A673 (cell line): ENCODE data around the gene BHLHA9. TPM values are rescaled to one million over a fixed set of nuclear protein-coding genes. Genes with fewer than 3 reads are reported as not detected.

Experiments
- Bru-seq: library from RNA; stranded (reverse); fragments of 400-500 nt; gene quantifications from one replicate; lab custom pipeline; 2021; lab: Mats Ljungman, UMichigan
- BruChase-seq, 2 experiments: library from RNA; stranded (reverse); fragments of 400-500 nt; gene quantifications; one replicate each; lab custom pipeline; 2021; lab: Mats Ljungman, UMichigan
- BruUV-seq: library from RNA; stranded (reverse); fragments of 400-500 nt; replicated peaks from 2 replicates; lab custom pipeline; 2021; lab: Mats Ljungman, UMichigan
- CTCF ChIA-PET: fragments of 300-600 bp; sonication (Branson Sonifier 250); formaldehyde crosslinking; loops from one replicate; lab custom pipeline; 2022; ENCODE audit warnings: antibody characterized with exemption; lab: Charles Lee
- POLR2A ChIA-PET: fragments of 300-600 bp; sonication (Branson Sonifier 250); formaldehyde crosslinking; loops from one replicate; lab custom pipeline; 2022; ENCODE audit warnings: antibody characterized with exemption; ENCODE audit not compliant: low non-redundant PET; lab: Charles Lee
- DNase-seq: peaks from one replicate; pipeline ENCODE4 v3.0.0-alpha.2; 2015; ENCODE audit warnings: low spot score
- H3K27ac ChIP-seq: fragments of 200-600 bp; sonication (generic); 2 replicates; pipeline ENCODE4 v1.5.1; 2016; ENCODE audit warnings: mixed run types, low read depth, mild to moderate bottlenecking, mixed read lengths, antibody characterized with exemption, low read length; ENCODE audit not compliant: poor library complexity, severe bottlenecking
- H3K27me3 ChIP-seq: fragments of 200-600 bp; sonication (generic); replicated peaks from 2 replicates; pipeline ENCODE4 v1.6.1; 2017; ENCODE audit warnings: mixed run types, low read depth, mild to moderate bottlenecking, mixed read lengths, antibody characterized with exemption, low read length; ENCODE audit not compliant: insufficient read depth, poor library complexity
- H3K36me3 ChIP-seq: fragments of 200-600 bp; sonication (generic); 2 replicates; pipeline ENCODE4 v1.6.1; 2016; ENCODE audit warnings: mixed run types, mild to moderate bottlenecking, mixed read lengths, antibody characterized with exemption, low read length; ENCODE audit not compliant: insufficient read depth, poor library complexity, severe bottlenecking
- H3K4me1 ChIP-seq: fragments of 200-600 bp; sonication (generic); 2 replicates; pipeline ENCODE4 v1.6.1; 2017; ENCODE audit warnings: mixed run types, mild to moderate bottlenecking, mixed read lengths, antibody characterized with exemption, low read length; ENCODE audit not compliant: insufficient read depth, poor library complexity, severe bottlenecking
- H3K4me3 ChIP-seq: fragments of 200-600 bp; sonication (generic); 2 replicates; pipeline ENCODE4 v1.5.1; 2016; ENCODE audit warnings: low read depth, mixed run types, mild to moderate bottlenecking, mixed read lengths, low read length; ENCODE audit not compliant: poor library complexity, severe bottlenecking
- H3K9me3 ChIP-seq: fragments of 200-600 bp; sonication (generic); 2 replicates; pipeline ENCODE4 v1.6.1; 2016; ENCODE audit warnings: mixed run types, low read depth, mild to moderate bottlenecking, mixed read lengths, antibody characterized with exemption, low read length; ENCODE audit not compliant: poor library complexity, severe bottlenecking
- EZH2 ChIP-seq: fragments of 200-600 bp; sonication (generic); IDR thresholded peaks from 2 replicates; pipeline ENCODE4 v1.6.1; 2017; ENCODE audit warnings: borderline replicate concordance, low read depth, mild to moderate bottlenecking, mixed read lengths, antibody characterized with exemption, low read length; ENCODE audit not compliant: poor library complexity, severe bottlenecking
- intact Hi-C: fragments of 100-400 bp; cut with micrococcal nuclease; formaldehyde crosslinking; loops from one replicate; pipeline ENCODE4 v1.10.0; 2022; ENCODE audit not compliant: unreplicated experiment
- long read RNA-seq: library from polyadenylated mRNA; stranded (forward); transcript quantifications from one replicate; pipeline ENCODE4 v2.0.0, GENCODE V29; 2022
- total RNA-seq: library from RNA; stranded (reverse); gene quantifications from 2 replicates; pipeline ENCODE4 v1.2.3, GENCODE V29; 2021
- TF ChIP-seq, protein P1 (sequence below): fragments of 300-800, 200-600 bp; sonication (generic); conservative IDR thresholded peaks from 2 replicates; pipeline ENCODE4 v1.5.1; 2017; ENCODE audit warnings: low read depth, mild to moderate bottlenecking, antibody characterized with exemption, low read length, moderate library complexity, mixed read lengths

The BHLHA9 gene
- total RNA-seq: not detected in 2 replicates
- Bru-seq, nascent RNA: not detected
- BruChase-seq, experiment 1, labeled RNA remaining after a 2-hour chase: not detected
- not detected for BruChase-seq, experiment 2, labeled RNA remaining after a 6-hour chase
- long read RNA-seq: 0 reads

DNA sequence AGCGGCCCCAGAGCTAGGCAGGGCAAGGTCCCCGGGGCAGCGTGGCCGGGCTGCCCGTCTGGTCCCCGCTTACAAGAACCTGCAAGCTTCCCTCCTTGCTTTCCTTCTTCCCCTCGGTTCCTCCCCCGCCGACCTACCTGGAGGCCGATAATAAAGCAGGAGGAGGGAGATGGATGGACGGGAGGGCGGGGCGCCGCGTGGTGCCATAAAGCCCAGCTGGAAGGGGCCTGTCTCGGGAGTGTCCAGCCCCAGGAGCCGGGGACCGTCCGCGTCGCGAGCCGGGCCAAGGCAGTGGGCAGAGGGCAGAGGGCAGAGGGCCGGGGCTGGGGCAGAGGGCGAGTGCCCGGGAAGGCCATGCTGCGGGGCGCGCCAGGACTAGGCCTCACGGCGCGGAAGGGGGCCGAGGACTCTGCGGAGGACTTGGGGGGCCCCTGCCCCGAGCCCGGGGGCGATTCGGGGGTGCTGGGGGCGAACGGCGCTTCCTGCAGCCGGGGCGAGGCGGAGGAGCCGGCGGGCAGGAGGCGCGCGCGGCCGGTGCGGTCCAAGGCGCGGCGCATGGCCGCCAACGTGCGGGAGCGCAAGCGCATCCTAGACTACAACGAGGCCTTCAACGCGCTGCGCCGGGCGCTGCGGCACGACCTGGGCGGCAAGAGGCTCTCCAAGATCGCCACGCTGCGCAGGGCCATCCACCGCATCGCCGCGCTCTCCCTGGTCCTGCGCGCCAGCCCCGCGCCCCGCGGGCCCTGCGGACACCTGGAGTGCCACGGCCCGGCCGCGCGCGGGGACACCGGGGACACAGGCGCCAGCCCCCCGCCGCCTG lies at the start of gene BHLHA9:
TSS of gene BHLHA9 (plus strand) at position 235 of the 820 bp plus-strand sequence. CDS start at position 355, 120 bp downstream.
- no TSS peak for BruUV-seq
- H3K4me3 ChIP-seq: no peak within 1 kb of the TSS
- H3K36me3 ChIP-seq: no peaks in the 10 kb centered on the region
- TF ChIP-seq, protein P1, sequence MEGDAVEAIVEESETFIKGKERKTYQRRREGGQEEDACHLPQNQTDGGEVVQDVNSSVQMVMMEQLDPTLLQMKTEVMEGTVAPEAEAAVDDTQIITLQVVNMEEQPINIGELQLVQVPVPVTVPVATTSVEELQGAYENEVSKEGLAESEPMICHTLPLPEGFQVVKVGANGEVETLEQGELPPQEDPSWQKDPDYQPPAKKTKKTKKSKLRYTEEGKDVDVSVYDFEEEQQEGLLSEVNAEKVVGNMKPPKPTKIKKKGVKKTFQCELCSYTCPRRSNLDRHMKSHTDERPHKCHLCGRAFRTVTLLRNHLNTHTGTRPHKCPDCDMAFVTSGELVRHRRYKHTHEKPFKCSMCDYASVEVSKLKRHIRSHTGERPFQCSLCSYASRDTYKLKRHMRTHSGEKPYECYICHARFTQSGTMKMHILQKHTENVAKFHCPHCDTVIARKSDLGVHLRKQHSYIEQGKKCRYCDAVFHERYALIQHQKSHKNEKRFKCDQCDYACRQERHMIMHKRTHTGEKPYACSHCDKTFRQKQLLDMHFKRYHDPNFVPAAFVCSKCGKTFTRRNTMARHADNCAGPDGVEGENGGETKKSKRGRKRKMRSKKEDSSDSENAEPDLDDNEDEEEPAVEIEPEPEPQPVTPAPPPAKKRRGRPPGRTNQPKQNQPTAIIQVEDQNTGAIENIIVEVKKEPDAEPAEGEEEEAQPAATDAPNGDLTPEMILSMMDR: no peak
- H3K27ac ChIP-seq: no peak within 1 kb of the TSS
- H3K4me1 ChIP-seq: peaks cover 10% of the 10 kb centered on the region
- CTCF ChIA-PET: no interaction called here
- intact Hi-C loops: loop anchor here (5.0 kb wide), 1 partner anchor 247 kb away; the partner anchor contains the start of gene INPP5K
- no peaks in the 10 kb centered on the region for H3K9me3 ChIP-seq
- DNase-seq: no peak
- POLR2A ChIA-PET: no interaction called here
- peaks cover 9% of the 10 kb centered on the region for H3K27me3 ChIP-seq

GRCh38 chr17:1221209-1221608 lies 49.0 kb upstream of the BHLHA9 start:
- POLR2A ChIA-PET: interaction anchor here (0.6 to 1.0 kb wide), 2 partner anchors 310 to 492 kb away, joined by 3 read pairs; no protein-coding TSS in a partner anchor
- intact Hi-C loops: no loop called here
- no peaks in the 10 kb centered on the region for H3K4me1 ChIP-seq
- no peaks in the 10 kb centered on the region for H3K9me3 ChIP-seq
- CTCF ChIA-PET: no interaction called here
- no peak for DNase-seq
- no peaks in the 10 kb centered on the region for H3K27me3 ChIP-seq
- no peaks in the 10 kb centered on the region for H3K36me3 ChIP-seq
- no peak overlapping the region for H3K27ac ChIP-seq
- no peak for TF ChIP-seq EZH2
- TF ChIP-seq, protein P1: no peak
- no peak overlapping the region for H3K4me3 ChIP-seq
- BruUV-seq: no TSS peak

DNA sequence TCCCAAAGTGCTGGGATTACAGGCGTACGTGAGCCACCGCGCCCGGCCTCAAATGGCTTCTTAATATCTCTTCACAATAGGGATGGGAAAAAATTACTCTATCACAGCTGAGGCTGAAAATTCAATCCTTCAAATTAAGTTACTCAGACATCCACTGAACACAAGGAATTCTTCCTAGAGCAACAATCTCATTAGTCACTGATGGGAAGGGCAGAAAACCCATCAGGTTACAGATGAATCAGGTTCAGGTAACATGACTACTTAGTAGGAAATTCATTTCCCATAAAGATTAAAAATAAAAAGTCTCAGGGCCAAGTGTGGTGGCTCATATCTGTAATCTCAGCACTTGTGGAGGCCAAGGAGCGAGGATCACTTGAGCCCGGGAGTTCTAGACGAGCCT lies 47.9 kb upstream of the BHLHA9 start:
- DNase-seq: no peak
- Histone ChIP-seq H3K27ac (no peak overlapping the region), H3K36me3 (no peaks in the 10 kb centered on the region), H3K4me1 (no peaks in the 10 kb centered on the region), H3K27me3 (no peaks in the 10 kb centered on the region), H3K9me3 (no peaks in the 10 kb centered on the region), H3K4me3 (no peak overlapping the region)
- ChIA-PET CTCF (no interaction called here), POLR2A (no interaction called here)
- no TSS peak for BruUV-seq
- intact Hi-C loops: no loop called here
- TF ChIP-seq, protein P1: no peak
- TF ChIP-seq EZH2: no peak
